Measurements from ENCODE around the gene WIPF1.

WIPF1 gene

DNA sequence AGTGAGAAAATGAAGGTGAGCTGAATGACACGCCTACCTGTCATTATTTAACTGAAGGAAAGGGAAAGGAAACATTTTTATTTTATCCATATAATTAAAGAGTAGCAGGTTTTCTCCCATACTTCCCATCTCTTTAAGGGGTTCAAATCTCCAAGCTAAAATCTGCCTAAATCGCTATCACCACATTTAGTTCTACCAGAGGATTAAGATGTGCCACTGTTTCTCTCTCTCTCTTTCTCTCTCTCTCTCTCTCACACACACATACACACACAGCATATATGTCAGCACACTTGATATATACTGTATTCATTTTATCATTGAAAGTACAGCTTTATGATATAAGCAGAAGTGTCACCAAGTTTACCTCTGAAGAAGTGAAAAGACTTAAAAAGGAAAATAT, 3.1 kb downstream of the WIPF1 start:
- DNase-seq, result no peak

DNA sequence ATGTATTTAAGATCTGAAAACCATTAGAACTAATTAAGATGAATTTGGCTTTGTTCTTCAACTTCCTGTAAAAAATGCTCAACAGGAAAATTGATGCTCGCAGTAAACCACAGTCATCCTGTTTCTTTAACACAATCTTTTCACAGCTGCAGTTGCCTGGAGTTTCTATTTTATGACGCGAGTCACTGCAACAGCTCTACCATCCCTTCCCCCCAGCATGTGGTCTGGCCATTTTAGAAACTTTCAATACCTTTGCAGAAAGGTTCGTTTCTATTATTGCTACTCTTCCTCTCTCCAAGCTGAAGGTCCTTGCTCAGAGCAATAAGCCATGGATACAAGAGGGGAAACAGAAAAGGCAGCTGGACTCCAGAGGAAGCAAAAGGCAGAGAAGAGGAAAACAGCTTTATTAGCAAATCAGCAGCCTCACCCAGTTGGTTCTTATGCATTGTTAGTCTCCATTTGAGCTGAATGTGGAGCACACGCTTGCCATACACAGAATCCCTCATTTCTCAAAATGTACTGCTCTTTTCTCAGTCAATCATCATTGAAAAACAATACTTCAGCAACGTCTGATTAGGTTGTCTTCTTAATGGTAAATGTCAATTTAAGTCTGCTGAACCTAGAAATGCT, 3.9 kb downstream of the WIPF1 start:
- DNase-seq, result peak; percentile 30 to 64

DNA sequence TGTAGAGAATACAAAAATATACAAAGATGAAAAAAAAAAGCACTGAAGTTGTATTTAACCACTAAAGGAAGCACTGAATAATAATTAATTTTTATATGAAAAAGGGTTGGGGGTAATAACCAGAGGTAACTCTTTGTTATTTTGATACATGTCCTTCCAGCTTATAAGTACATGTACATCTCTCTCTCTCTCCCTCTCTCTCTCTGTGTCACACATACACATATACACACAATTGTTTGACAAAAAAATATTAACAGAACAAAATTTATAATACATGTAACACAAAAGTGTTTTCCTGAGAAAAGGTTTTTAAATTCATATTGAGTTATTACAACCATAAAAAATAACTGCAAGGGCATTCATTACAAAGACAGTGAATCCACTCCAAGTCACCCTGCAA, 4.6 kb downstream of the WIPF1 start:
- DNase-seq, result no peak

DNA sequence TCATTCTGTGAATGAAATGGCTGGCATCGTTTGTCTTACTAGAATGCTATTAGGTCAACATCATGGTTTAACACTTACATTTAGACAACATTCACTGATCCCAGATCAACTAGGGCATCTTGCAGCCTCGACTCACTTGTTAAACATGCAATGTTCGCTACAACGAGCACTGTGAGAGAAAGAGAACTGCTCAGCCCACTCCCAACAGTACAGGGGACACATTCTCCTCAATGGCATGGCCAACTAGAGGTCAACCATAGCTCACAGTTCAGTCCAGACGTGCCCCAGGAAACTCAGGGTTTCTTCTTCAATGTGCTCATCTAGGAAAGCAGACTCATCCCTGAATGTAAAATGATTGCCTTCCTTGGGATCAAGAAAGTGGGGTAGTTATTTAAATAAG, 5.9 kb downstream of the WIPF1 start:
- DNase-seq, result no peak

DNA sequence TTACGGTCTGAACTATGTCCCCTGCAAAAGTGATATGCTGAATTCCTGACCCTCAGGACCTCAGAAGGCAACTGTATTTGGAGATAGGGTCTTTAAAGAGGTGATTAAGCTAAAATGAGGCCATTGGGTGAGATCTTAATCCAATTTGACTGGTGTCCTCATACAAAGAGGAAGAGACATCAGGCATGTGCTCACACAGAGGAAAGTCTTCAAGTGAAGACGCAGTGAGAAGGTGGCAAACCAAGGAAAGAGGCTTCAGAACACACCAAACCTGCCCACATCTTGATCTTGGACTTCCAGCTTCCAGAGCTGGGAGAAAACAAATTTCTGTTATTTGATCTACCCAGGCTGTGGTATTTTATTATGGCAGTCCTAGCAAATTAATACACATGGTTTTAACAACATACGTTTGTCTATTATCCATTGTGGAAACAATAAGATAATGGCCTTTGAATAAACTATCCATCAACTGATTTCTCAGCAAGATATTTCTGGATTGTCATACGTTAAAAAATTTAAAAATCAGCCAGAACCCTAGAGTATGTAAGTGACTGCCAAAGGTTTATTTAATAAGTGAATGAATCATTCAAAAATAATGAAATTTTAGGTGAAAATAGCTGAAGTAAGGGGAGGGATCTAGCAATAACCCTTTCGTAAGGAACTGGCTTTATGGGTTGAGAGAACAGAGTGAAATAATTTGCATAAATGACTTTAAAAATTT, 6.5 kb downstream of the WIPF1 start:
- no peak for DNase-seq

DNA sequence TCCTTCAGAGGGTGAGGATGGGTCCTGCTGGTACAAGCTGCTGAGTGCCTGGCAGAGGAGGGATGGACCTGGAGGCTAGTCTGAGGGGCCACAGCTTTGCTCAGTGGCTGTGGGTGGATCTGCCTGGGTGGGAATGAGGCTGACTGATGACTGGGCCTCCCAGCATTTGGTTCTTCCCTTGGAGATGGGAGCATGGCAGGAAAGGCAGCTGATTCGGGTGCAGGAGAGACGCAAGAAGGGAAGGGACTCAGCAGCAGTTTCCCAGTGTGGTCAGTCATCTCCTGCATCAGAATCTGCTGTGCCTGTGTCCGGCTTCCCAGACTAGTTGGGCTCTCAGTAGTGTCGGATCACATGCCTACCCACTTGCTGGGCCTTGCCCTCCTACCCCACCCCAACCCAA, 7.3 kb downstream of the WIPF1 start:
- DNase-seq, result no peak

DNA sequence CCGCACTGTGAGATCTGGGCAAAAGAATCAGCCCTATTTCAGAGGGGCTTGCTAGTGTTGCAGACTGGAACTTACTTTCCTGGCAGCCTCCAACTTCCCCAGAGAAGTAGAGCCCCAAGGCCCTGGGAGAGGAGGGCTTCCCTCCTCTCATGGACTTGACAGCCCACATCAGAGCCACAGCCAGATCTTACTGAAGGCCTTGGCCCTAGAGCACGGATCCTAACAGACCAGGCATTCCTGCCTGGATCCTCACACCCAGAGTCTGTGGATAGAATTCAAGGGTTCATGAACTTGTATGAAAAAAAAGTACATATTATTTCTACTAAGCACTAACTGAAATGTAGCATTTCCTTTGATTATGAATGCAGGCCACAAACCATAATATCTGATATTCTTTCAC, 8.3 kb downstream of the WIPF1 start:
- no peak for DNase-seq

DNA sequence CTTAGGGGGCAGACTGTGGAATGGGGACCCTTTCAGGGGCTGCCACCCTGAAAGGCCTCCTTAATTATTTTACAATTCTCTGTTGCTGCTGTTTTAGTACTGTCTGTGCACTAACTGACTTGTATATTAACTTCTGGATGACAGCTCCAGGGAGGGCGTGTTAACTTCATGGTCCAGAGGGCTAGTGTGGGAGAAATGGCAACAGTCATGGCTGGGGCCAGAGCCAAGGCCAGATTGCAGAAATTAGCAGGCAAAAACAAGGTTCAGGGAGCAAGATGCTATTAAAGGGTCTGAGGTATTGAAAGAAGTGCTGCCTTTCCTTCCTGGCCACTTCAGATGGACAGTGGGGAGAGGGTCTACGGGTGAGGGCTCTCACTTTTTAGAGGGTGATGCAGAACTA, 9.1 kb downstream of the WIPF1 start:
- DNase-seq, result no peak

DNA sequence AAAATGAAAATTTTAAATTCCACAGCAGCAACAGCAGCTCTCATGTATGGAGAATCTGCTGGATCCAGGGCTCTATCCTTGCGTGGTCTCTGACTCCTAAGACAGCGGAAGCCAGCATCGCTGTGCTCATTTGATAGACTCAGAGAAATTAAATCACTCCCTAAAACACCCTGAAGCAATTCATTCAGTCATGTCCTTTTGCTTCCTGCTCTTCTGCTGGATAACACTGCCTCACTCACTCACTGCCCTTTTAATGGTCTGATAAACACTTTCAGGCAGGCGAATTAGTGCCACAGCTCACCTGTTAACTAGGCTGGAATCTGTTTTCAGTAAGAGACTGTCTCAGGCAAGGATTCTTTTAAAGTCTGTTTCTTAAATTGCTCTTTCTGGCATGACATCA, 10.0 kb downstream of the WIPF1 start:
- no peak for DNase-seq

DNA sequence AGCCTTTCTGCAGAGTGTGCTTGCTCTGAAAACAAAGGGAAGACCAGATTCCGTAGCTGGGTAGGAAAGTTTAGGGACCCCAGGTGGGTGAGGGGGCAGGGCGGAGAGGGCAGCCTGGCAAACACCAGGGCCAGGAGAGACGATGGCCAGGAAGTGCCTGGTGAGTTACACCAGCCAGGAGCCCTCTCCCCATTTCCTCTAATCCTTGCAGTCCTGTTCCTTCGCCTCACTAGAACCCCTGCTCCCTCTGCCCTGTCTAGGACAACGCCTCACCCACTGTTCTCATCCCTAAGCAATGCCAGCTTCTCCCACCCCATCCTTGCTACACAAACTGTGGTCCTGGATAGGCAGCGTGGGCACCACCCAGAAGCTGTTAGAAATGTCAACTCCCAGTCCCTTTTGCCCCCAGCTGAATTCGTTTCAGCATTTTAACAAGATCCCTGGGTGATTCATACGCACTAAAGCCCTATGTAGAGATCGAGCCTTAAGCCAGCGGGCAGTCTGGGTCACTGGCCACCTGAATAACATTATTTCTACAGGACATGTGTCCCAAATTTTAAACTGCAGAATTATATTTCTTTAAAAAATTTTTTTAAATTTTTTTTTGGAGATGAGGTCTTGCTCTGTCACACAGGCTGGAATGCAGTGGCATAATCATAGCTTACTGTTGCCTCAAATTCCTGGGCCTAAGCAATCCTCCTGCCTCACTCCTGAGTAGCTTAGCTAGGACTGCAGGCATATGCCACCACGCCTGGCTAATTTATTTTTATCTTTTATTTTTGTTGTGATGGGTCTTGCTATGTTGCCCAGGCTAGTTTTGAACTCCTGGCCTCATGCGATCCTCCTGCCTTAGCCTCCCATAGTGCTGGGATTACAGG, 10.9 kb downstream of the WIPF1 start:
- no peak for DNase-seq

DNA sequence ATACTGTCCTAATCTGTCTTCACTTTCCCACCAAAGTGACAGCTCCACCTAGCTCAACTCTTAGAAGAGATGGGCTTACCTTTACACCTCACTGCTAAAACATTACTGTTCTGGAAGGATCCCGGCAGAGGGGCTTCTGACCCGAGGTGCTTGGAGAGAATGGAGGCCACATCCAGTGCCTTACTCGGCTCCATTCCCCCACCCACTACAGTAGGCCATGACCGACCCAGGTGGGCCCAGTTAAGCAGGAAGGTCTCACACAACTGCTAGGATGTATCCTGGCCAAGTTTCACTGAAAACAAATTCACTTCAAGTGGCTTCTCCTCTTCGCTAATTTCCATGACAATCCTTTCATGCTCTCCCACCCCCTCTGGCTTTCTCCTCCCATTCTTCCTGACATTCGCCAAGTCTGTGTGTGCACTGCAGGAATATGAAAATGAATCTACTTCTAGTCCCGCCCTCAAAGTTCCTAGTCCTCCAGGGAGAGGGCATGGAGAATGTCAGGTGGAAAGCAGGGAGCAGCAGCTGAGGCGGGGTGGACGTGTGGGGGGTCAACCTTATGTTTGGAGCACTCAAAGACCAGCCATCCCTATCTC, 11.8 kb downstream of the WIPF1 start:
- DNase-seq, result no peak

DNA sequence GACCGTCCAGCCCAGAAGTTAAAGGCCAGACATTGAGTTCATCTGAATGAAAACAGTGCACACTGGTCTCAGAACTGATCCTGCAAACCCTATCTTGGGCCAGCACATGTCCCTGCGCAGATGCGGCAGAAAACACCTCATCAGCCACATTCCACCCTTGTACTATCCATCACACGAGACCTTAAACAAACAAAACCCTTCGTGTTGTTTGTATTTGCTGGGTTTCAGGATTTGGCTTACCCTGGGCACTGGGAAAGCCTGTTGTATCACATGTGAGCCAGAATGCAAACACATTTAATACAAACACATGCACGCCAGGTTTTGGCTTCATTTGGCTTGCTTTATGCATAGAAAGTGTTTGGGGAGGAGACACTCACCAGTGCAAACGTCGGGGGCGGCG, 12.5 kb downstream of the WIPF1 start:
- DNase-seq, result no peak

DNA sequence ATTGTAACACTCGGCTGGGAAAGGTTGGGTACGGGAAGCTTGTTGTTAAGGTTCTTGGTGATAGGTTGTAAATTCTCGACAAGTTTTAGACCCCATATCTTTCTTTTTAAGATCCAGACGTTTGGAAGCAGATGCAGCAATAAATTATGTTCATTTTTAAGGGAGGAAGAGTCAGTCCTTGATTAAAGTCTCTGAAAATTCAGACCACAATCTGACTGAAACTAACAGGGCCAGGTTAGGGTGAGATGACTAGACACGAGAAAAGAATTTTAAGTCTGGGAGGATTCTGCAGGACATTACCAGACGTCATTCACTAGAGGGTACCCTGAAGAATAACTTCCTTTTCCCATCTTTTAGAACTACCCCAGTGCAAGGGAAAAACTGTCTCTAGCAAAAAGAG, 16.1 kb downstream of the WIPF1 start:
- DNase-seq, result no peak

DNA sequence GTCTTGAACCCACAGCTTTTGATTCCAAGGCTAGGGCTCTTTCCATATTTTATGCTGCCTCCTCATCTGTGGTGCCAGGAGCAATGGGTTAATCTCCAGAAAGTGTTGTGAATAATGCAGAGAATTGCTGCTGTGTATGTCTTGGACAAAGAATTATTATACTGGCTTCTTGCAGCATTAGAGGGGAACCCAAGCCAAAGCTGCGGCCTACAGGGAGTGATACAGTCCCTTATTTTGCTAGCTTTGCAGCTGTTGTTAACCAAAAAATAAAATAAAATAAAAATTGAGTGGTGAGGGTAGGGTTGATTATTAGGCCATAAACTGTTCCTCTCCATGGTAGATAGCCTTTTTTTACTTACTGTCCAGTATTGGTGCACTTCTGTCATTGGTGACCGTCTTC, 16.7 kb downstream of the WIPF1 start:
- no peak for DNase-seq

DNA sequence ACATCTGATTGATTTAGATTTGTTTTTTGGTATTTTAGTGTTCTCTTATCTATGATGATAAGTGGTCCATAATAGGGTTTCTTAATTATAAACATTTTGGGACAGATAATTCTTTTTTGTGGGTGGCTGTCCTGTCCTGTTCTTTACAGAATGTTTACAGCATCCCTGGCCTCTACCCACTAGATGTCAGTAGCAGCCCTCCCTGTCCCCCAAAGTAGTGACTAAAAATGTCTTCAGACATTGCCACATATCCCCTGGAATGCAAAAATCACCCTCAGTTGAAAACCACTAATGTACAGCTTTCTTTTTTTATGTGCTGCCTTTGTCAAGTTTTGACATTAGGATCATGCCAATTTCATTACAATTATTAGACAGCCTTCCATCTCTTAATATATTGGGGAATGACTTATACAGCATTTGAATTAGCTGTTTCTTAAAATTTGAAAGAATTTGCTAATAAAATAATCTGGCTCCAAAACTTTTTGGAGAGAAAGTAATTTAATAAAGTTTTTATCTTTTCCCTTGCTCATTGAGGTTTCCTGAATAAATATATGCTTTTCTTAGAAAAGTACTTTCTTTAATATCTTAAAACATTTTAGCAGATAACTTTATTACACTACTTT, 19.5 kb downstream of the WIPF1 start:
- DNase-seq, result peak in 1 of 2 experiments; percentile 54

DNA sequence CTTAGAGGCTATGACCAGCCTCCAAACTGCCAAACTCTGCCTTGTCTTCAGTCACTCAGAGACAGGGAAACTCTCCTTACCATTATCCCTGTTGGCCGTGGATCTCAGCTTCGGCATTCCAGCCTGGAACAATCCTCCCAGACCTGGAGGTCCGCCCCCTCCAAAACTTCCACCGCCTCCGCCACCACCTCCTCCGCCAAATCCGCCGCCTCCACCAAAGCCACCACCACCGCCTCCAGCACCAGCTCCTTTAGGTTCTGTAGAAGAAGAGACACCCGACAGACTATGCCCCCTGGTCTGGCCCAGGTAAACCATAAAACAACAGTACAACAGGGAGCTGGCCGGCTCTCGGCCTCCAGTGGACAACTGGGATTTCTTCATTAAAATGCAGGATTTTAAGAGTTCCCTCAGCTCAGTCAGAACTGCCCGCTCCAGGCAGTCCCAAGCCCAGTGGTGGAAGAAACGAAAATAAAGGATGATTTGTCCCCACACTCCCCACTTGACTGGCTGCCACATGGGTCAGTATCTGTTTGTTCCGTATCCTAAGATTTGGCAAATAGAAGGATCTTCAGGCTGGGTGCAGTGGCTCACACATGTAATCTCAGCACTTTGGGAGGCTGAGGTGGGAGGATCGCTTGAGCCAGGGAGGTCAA, 22.4 kb downstream of the WIPF1 start:
- no peak for DNase-seq

DNA sequence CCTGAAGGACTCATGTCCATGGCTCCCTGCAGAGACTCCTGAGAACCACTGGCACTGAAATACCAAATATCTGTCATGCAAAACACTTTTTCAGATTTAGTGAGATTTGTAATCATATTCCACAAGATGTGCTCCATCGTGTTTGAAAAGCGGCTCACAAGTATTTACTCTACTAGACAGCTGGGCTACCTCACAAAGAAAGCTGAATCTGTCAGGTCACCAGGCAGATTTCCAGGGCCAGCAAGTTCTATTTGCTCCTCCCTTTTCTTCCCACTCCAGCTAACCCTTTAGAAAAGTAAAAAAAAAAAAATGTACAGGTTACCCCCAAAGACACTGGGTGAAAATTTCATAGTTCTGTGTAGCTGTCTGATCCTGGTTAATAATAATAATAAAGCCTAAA, 22.9 kb downstream of the WIPF1 start:
- no peak for DNase-seq

DNA sequence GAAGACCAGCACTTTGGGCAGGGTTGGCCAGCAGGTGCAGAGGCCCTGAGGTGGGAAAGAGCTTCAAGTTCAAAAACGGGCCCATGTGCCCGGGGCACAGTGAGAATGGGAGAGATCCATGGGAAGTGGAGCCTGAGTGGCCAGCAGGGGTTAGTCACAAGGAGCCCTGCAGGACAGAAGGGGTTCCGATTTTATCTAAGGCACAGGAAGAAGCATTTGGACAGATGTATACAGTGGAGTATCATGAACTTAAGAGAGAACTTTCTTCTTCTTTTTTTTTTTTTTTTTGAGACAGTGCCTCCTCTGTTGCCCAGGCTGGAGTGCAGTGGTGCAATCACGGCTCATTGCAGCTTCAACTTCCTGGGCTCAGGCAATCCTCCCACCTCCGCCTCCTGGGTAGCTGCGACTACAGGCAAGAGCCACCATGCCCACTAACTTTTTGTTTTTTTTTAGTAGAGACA, 24.0 kb downstream of the WIPF1 start:
- peak in 1 of 2 experiments; percentile 32 for DNase-seq

DNA sequence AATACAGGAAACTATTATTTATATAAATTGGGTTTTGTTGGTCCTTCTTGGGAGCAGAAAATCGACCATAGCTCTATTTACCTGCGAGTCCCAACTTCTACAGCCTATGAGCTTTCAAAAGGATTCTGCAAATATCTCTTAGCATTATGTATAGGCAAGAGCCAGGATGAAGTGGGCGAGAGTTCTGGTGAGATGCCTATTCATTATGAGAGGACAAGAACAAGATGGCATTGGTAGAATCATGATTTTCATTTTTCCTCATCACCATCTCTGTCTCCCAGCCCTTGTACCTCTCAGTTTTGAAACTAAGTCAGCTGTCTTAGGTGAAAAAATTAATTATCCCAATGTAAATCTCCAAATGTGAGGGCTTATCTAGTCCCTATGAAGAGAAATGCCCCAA, 25.0 kb downstream of the WIPF1 start:
- DNase-seq, result no peak

DNA sequence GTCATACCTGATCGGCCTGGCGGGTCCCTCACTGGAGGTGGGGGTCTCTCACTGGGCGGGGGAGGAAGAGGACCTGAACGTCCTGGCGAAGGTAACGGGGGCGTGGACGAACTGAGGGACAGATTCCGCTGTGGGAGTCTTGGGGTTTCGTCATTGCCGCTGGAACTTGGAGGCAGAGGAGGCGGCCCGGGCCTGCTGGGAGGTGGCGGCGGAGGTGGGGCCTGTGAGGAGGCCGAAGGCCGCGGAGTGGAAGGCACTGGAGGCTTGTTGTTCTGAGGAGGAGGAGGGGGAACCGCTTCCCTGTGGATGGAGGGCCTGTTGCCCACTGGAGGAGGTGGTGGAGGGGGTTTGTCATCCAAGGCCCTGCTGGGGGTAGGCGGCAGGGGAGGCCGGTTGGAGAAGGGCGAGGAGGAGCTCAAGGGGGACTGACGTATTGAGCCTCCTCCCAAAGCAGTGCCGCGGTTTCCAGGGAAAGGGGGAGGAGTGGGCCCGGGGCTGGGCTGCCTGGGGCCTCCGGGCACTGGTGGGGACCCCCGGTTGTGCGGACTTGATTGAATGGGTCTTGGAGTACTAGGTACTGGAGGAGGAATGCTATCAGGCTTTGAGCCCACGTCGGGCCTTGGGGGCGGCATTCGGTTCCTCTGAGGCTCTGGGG, 25.8 kb downstream of the WIPF1 start:
- no peak for DNase-seq

DNA sequence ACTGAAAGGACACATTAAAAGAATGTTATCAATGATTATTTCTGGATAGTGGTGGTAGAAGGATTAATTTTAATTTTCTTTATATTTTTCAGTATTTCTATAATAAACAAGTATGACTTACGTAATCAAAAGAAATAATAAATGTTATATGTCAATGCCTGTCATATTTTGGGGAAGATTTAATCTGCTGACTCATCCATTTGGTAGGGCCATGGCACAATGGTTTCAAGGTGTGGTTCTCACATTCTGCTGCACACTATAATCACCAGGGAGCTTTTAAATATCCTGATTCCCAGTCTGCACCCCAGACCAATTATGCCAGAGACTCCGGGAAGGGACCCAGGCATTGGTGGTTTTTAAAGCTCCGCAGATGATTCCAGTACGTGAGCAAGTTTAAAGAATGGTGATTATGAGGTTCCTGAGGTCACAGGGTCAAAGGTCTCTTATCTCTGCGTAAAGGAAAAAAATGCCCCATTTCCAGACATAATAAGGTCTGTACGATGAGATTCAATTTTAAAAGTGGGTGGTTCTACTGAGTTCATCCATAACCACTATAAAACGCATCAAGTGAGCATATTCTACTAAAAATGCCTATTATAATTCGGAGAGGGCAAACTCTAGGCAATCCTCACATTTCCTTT, 27.2 kb downstream of the WIPF1 start:
- no peak for DNase-seq

All from stimulated activated CD4-positive, alpha-beta T cell treated with anti-CD3 and anti-CD28 coated beads, Interleukin-4, amount 100 ng/mL, for 4 hours (primary cell).